GM18861 (cell line): ENCODE measurements around the gene APOL1.
"Not testable (repeated sequence)": the region's sequence is repeated elsewhere in the genome, so short reads cannot be mapped to it uniquely, and the experiment has no call there.

Experiments
- ATAC-seq: cut with Tn5 transposase; IDR thresholded peaks from one replicate; pipeline ENCODE4 v1.9.1; 2021; ENCODE audit not compliant: unreplicated experiment

APOL1 gene

DNA sequence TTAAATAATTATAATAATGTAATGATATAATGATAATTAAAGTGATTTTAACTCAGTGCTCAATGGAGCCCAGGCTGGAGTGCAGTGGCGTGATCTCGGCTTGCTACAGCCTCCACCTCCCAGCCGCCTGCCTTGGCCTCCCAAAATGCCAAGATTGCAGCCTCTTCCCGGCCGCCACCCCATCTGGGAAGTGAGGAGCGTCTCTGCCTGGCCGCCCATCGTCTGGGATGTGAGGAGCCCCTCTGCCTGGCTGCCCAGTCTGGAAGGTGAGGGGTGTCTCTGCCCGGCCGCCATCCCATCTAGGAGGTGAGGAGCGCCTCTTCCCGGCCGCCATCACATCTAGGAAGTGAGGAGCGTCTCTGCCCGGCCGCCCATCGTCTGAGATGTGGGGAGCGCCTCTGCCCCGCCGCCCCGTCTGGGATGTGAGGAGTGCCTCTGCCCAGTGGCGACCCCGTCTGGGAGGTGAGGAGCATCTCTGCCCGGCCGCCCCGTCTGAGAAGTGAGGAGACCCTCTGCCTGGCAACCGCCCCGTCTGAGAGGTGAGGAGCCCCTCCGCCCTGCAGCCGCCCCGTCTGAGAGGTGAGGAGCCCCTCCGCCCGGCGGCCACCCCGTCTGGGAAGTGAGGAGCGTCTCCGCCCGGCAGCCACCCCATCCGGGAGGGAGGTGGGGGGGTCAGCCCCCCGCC is 37.6 kb downstream of the APOL1 start:
- ATAC-seq: not testable (repeated sequence)

DNA sequence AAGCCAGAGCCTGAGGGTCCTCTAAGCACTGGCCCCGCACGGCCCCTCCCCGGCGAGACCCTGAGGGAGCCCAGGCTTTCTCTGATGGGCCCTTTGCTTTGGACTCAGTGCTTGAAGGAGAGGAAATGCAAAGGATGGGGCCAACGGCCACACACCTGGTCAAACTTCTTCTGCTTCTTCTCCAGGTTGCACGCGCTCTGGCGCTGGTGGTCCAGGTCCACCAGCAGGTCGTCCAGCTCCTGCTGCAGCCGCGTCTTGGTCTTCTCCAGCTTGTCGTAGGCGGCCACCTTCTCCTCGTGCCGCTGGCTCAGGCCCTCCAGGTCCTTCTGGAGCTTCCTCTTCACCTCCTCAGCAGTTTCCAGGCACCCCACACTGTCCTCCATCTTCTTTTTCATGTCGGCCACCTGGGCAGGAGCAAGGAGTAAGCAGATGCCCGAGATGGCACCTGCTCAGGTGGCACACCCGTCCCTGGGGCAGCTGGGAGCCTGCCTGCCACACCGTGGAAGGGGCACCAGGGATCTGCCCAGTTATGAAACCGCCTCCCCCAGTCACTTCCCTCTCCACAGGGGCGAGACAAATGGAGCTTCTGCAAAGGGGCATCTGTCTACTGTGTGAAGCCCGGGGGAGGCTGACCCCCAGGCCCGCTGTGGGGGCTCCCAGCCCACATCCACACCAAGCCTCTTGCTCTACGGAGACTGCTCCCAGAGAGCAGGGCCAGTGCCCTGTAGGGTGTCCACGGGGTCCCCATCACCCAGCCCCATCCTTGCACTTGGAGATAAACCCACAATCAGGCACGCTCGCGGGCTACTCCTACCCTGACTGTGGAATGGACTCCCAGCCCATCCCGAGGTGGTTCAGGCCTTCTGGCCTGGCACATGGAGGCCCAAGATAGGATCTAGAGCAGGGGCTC is 39.2 kb downstream of the APOL1 start:
- ATAC-seq: no peak

GRCh38 chr22:36292823-36293530 is 40.0 kb downstream of the APOL1 start:
- ATAC-seq: no peak

DNA sequence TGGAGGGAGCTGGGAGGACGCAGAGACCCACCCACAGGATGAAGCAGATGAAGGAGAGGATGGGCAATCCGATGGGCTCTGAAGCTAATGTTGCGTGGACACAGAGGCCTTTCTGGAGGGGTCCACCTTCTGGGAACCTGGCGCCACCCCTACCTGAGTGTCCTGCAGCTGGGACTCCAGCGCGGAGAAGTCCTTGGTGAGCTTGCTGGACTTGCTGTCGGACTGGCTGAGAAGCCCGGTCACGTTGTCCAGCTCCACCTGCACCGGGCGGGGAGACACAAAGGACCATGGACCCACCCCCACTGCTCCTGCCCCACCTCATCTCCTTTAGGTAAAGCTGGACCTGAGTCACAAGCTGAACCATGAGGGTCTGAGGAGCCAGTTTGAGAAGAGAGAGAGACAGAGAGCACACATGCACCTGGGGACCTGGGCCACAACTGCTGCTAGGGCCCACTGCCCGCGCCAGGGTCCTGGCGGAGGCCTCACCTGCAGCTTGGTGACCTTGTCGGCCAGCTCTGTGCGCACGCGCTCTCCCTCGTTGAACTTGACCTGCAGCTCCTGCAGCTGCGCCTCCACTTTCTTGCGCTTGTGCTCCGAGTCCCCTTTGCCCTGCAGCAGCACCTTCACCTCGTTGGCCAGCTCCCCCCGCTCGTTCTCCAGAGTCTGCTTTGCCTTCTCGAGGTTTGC is 40.8 kb downstream of the APOL1 start:
- ATAC-seq: no peak

- no peak for ATAC-seq
These were observed 41.3 kb downstream of the APOL1 start for GRCh38 chr22:36294293-36294620.

GRCh38 chr22:36294801-36295200 is 41.9 kb downstream of the APOL1 start:
- no peak for ATAC-seq

DNA sequence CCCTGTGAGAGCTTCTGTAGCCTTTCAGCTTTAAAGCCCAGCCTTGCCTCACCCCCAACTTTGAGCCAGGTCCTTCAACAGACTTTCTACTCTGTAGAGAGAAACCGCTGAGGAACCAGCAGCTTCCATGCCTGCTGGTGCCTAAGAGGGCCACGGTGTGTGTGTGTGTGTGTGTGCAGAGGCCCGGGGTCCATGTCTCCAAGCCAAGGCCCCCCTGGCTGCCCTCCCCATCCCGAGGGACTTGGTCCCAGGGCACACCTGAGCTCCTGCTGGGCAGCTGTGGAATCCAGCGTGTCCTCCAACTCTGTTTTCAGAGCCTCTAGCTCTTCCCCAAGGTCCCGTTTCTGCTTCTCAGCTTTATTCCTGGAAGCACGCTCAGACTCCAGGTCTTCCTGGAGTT is 42.3 kb downstream of the APOL1 start:
- ATAC-seq: no peak

DNA sequence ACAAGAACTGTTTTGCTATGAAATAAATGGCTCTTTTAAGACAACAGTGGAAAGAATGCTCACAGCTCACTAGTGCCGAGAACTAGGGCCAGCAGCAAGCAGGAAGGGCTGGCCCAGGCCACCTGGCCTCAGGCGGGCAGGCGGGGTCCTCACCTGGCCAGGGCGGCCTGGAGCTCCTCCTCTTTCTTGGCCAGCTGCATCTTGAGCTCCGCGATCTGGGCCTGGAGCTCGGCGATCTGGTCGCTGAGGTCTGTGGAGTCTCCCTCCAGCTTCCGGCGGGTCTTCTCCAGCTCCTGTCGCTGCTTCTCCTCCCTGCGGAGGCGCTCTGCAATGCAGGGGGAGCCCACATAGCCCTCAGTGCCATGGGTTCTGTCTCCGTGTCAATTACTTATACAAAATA is 43.8 kb downstream of the APOL1 start:
- ATAC-seq: no peak

- no peak for ATAC-seq
These were observed 44.6 kb downstream of the APOL1 start for GRCh38 chr22:36297568-36297967.

- ATAC-seq: no peak
These were observed 45.2 kb downstream of the APOL1 start for GRCh38 chr22:36298118-36298517.

- ATAC-seq: no peak
These were observed 45.7 kb downstream of the APOL1 start for GRCh38 chr22:36298601-36299000.

- no peak for ATAC-seq
These were observed 46.4 kb downstream of the APOL1 start for GRCh38 chr22:36299295-36299694.

DNA sequence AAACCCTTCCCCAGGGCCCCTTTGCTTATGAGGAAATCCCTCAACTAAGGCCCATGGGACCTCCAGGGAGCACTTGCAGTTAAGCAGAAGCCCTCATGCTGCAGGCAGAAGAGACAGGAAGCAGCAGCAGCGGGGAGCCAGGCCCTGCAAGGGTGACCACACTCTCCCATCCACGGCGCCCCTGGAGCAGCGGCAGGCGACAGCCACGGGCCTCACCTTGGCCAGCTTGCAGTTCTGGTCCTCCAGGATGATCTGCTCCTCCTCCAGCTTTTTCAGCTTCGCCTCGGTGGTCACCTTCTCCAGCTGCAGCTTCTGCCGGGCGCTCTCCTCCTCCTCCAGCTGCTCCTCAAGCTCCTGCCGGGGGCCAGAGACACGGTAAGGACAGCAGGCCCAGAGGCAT is 47.0 kb downstream of the APOL1 start:
- ATAC-seq: no peak

DNA sequence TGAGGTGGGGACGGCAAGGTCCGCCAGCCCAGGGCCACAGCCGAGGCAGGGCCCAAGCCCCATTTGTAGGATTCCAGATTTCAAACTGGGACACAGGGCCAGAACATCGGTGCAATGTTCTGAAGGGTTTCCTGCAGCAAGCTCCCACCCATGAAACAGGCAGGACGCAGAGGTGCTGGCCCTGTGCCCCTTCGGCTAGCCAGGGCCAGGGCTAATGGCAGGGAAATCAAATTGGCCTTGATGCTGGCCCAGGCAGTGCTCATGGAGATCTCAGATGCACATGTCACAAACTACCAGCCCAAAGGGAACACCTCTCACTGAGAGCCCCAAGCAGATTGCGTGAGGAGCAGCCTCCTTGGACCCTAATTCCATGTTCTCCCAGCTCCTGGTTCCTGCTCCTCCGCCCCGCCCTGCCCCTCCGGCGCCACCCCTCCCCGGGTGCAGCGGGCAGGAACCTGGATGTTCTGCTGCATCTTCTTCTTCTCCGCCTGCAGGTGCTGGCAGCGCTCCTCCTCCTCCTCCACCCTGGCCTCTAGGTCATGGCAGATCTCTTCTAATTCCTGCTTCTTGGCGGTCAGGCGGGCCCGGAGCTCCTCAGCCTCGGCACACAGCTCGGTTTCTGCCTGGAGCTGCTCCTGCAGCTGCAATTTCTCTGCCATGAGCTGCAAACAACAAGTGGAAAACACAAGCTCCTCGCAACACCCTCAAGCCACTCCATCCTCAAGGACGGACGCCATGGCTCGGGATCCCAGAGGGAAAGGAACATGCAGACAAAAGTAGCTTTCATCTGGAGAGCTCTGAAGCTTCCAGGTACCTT is 47.7 kb downstream of the APOL1 start:
- ATAC-seq: no peak

DNA sequence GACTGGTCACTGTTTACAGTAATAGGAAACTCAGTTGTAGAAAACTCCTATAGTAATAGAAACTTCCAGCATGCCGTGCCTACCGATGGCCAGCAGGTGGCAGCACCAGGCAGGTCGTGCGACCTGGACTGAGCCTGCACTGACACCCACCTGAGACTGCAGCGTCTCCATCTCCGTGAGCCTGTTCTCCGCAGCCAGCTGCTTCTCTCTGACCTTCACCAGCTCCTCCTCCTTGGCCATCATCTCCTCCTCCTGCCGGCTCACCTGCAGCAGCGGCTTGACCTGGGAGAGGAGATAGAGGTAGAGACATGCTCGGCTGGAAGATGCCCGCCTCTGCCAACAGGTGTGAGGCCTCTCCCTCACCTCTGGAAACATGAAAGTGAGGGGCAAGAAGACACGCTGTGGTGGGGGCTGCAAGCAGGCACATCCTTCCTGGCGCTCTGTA is 48.5 kb downstream of the APOL1 start:
- peak; percentile 43 for ATAC-seq

DNA sequence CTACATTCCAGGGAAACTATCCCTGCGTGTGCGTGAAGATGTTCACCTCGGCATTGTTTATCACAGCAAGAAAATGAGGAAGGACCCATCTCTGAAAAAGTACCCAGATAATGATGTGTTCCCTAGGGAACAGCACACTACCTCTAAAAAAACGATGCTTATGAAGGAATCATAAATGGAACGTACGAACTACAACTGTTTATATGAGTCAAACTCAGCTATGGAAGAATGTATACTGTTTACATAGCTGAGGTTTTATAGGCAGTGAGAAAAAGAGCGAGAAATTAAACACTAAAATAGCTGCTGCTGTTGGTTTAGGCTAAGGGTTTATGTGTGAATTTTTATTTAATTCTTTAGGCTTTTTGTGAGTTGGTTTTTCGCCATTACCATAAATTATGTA is 48.9 kb downstream of the APOL1 start:
- no peak for ATAC-seq

DNA sequence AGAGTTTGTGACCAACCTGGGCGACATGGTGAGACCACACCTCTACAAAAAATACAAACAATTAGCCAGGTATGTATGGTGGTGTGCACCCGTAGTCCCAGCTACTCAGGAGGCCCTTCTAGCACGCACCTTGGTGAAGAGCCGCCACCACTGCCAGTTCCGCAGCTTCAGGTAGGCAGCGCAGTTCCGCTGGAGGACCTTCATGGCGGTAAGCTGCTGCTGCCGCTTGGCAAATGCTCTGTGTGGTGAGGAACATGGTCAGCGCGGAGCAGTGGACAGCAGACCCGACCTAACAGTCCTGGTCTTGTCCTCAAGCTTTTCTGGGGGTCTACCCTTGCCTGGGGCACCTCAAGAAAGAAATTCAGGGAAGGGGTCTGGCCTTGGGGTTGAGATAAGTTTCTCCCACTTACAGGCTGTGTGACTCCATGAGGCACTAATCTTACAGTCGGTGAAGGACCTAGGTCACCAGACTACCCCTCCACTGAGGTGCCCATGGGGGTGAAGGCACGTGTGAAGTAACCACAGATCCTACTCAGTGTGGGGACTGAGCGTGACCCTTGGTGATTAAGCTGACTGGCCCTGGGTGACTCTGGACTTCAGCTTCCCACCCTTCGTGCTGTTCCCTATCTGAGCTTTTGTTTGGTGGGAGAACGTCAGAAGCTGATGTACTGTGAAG is 49.6 kb downstream of the APOL1 start:
- no peak for ATAC-seq

- no peak for ATAC-seq
These were observed 50.2 kb downstream of the APOL1 start for GRCh38 chr22:36303115-36303467.

GRCh38 chr22:36303874-36304273 is 50.9 kb downstream of the APOL1 start:
- no peak for ATAC-seq

GRCh38 chr22:36304429-36304828 is 51.5 kb downstream of the APOL1 start:
- no peak for ATAC-seq
